ENCODE data around the gene NANOS2. TPM values are rescaled to one million over a fixed set of nuclear protein-coding genes. Genes with fewer than 3 reads are reported as not detected.

The NANOS2 gene
- total and polyA plus RNA-seq, 2 of the 13 experiments (the other 11 are each of a cell fraction or from before 2014, with no cell fraction given): not detected

- TF ChIP-seq TFAP4 (IDR thresholded peaks at IDR 0.05; ENCODE audit: borderline replicate concordance, low read depth) (no peak), HNF1B (CRISPR knock-in tag; IDR thresholded peaks at IDR 0.05) (peak; percentile 83), ARID4A (CRISPR knock-in tag; IDR thresholded peaks at IDR 0.05; ENCODE audit: borderline replicate concordance) (peak; percentile 77; the same call in 1 of the 2 replicates), ZNF580 (CRISPR knock-in tag; IDR thresholded peaks at IDR 0.05; ENCODE audit: borderline replicate concordance, low read depth) (peak; percentile 50; the same call in 1 of the 2 replicates), CENPT (CRISPR knock-in tag; IDR thresholded peaks at IDR 0.05; ENCODE audit: low read depth) (peak; percentile 41; the same call in 1 of the 2 replicates), ZNF513 (CRISPR knock-in tag; conservative IDR thresholded peaks at IDR 0.05) (no peak), MTF2 (CRISPR knock-in tag; IDR thresholded peaks at IDR 0.05; ENCODE audit: borderline replicate concordance) (no peak), XRCC5 (optimal IDR thresholded peaks at IDR 0.05; ENCODE audit: low read length) (peak; percentile 18), RAD21 (CRISPR knock-in tag; IDR thresholded peaks at IDR 0.05) (peak; percentile 43; the same call in 1 of the 2 replicates), KAT8 (CRISPR knock-in tag; IDR thresholded peaks at IDR 0.05) (peak; percentile 64; the same call in 1 of the 2 replicates), YEATS4 (CRISPR knock-in tag; IDR thresholded peaks at IDR 0.05; ENCODE audit: borderline replicate concordance) (peak; percentile 46; the same call in 1 of the 2 replicates), NAIF1 (CRISPR knock-in tag; IDR thresholded peaks at IDR 0.05; ENCODE audit: borderline replicate concordance) (0 out of 2 replicates have a peak, but pooled peaks have one; percentile 43), ZNF350 (CRISPR knock-in tag; IDR thresholded peaks at IDR 0.05; ENCODE audit: borderline replicate concordance, low read depth) (peak; percentile 57), MYC (CRISPR knock-in tag; IDR thresholded peaks at IDR 0.05; ENCODE audit: borderline replicate concordance) (peak; percentile 35; the same call in 1 of the 2 replicates), HNRNPLL (IDR thresholded peaks at IDR 0.05; ENCODE audit: low read depth, low read length, poor library complexity, severe bottlenecking) (peak; percentile 89), ZNF337 (CRISPR knock-in tag; IDR thresholded peaks at IDR 0.05; ENCODE audit: borderline replicate concordance, low read depth) (0 out of 2 replicates have a peak, but pooled peaks have one; percentile 69), MAX (IDR thresholded peaks at IDR 0.05) (peak; percentile 55; the same call in 1 of the 2 replicates), ZFP36L1 (CRISPR knock-in tag; IDR thresholded peaks at IDR 0.05) (no peak)
These were observed 11.6 kb downstream of the NANOS2 start (continued) for GRCh38 chr19:45902651-45903625.

All from HepG2 (cell line).